Cardiac septum (tissue), 1 donor: Measurements from ENCODE around the gene GFY. TPM values are rescaled to one million over a fixed set of nuclear protein-coding genes. Genes with fewer than 3 reads are reported as not detected.

Experiments used
- DNase-seq: peaks from one replicate; pipeline ENCODE4 v3.0.0-alpha.2; 2020; ENCODE audit warnings: low spot score
- intact Hi-C: fragments of 100-400 bp; cut with DNase I; formaldehyde crosslinking; loops from one replicate; pipeline ENCODE4 v1.14.0; 2022
- long read RNA-seq: library from polyadenylated mRNA; unstranded; transcript quantifications from one replicate; pipeline ENCODE4 v2.0.0, GENCODE V29; 2021
- total RNA-seq: library from RNA; stranded (reverse); fragmentation: NEBNext Ultra II Directional; extraction: Animal tissue kit (Norgen Biotek cat#: 25700); gene quantifications from one replicate; pipeline ENCODE4 v1.2.1, GENCODE V29; 2021
- donor health status: DM: no; HTN: no; CAD: no.

Gene GFY, protein sequence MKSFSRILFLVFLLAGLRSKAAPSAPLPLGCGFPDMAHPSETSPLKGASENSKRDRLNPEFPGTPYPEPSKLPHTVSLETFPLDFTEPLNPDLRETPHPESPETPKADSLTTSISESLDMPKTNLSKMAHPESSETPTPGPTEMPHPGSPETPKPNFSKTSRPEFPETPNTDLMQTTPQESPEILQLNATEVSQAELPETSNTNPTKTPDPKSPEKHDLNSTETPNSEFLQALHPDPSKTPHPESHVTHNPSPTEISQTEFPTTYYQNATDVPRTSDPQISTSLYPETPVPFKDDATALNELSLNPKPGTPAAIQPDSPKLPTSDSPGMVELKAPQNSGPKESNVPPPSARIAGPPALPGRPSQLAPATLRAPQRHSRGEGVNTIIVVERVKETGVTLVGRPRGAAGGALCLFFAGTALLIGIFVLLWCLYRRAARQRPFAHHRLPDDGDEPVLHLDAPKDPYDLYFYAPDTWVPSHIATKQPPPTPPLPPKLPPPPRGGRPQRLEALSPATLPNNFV
- total RNA-seq = not detected
- long read RNA-seq = 0 reads

DNA sequence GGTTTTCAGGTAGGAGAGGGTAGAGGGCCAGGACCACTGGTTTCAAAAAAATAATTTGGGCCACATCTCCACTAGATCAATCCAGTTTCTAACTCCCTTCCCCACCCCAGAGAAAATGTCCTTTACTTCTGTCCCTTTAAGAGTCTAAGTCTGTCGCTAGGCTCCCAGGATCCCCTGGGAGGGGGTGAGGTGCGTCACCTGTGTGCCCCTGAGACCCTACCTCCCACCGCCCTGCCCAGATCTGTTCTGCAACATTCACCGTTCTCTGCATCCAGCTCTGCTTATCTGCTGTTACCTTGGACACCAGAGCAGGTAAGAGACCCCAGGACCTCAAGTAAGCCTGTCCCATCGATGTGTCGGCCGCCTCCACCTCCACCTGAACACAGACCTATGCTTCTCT lies at the start of gene GFY:
Gene GFY, plus strand, starts transcription at position 211 of the 400 bp plus-strand sequence. CDS start 1,043 bp downstream, outside the sequence.
- intact Hi-C loops = no loop called here
- no peak for DNase-seq

- no peak for DNase-seq
- intact Hi-C loops = no loop called here
Observed at GRCh38 chr19:49378512-49378911, 46.7 kb upstream of the GFY start.

DNA sequence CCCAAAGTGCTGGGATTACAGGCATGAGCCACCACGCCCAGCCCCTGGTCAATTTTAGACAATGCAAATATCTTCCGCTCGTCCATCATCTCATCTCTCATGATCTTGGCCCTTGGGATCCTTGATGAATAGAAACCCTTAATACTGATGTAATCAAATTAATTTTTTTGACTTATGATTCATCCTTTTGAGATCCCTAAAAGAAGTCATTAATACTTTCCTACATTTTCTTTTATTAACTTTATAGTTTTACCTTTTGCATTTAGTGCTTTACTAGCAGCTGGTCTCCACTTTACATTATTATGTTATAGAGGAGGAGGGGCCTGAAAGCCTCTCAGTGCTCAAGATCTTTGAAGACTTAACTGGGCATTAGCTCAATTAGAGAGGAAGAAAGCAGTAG lies 44.8 kb upstream of the GFY start:
- intact Hi-C loops = no loop called here

GRCh38 chr19:49382639-49383038 lies 42.5 kb upstream of the GFY start:
- DNase-seq = no peak
- intact Hi-C loops = no loop called here

More for the DNA sequence above, 44.8 kb upstream of the GFY start:
- no peak for DNase-seq

DNA sequence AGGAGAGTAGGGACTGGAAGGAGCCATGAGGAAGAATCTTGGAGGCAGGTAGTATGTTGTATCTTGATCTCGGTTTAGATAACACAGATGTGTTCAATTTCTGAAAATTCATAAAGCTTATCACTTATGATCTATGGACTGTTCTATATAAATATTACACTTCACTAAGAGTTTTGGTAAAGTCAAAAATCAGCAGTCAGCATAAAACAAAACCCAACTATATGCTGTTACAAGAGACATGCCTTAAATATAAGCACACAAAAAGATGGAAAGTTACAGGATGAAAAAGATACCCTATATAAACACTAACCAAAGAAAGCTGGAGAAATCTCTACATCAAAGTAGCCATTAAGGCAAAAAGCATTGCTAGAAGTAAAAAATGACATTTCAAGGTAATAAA lies 41.6 kb upstream of the GFY start:
- intact Hi-C loops = no loop called here
- DNase-seq = no peak

DNA sequence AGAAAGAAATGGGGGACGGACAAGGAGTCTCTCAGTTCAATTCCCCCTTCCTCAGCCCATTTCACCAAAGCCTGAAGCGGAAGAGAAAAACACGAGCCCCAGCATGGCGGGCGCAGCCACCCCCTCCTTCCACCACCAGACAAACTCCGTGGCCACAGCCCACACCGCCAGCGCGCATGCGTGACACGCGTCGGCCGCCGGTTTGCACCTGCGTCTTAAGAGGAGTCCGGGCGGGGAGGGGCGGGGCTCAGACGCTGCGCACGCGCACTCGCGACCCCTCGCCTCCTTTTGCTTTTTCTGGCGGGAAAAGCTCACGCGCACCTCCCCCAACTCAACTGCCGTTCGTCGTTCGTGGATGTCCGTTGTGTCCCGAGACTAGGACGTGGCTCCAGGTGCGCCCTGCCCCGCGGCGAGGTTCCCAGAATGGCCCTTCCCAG lies 37.2 kb upstream of the GFY start, which contains the start of gene KASH5:
Gene KASH5, plus strand, starts transcription at position 314 of the 437 bp plus-strand sequence. CDS start 2,635 bp downstream, outside the sequence.
- intact Hi-C loops = no loop called here
- peak; percentile 90 for DNase-seq

GRCh38 chr19:49389406-49389805 lies 35.8 kb upstream of the GFY start:
- intact Hi-C loops = no loop called here
- no peak for DNase-seq

DNA sequence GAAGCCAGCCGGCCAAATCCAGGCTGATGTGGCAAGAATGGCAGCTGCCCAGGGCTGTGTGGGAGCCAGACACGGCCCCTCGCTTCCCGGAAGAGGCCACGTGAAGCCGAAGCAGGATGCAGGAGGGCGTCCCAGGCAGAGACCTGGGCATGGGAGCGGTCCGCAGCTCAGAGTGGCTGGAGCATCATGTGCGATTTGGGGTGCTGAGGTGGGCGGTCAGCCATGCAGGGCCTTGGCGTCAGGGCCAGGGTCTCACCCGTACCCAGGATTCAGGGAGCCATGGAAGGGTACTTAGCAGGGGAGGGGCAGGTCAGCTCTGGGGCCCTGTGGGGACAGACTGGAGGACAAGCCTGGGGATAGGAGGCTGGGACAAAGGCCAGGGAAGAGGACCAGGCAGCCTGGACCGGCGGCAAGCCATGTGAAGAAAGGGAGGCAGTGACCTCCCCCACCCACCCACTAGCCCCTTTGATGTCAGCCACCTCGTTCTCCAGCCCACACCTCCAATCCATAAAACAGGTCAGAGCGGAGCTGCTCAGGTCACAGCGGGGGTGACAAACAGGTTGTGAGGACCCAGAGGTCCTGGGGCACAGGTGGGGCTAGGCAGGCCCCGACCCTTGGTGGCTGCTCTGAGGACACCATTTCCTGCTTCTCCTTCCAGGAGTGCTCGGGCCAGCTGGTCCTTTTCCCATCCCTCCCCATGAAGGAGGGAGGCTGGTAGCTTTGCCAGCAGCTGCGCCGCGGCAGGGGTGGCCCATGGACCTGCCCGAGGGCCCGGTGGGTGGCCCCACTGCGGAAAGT lies 34.9 kb upstream of the GFY start:
- intact Hi-C loops = no loop called here
- DNase-seq = no peak

DNA sequence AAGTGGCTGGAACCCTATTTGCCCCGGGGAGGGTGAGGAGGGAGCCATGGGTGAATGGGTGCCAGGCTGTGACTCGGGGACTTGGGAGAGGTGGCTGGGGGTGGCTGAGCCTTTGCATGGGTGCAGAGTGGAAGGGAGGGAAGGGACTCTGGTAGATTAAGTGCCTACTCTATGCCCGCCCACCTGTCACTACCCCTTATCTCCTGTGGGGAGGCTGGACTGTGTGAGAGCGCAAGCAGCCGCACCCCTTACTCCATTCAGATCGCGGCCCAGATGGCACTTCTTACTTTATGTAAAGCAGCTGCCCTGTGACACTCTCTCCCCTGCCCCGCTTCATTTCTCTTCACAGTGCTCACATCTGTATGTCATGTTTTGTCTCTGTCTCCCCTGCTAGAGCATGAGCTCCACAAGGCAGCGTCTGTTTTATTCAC lies 34.2 kb upstream of the GFY start:
- DNase-seq = no peak
- intact Hi-C loops = no loop called here

DNA sequence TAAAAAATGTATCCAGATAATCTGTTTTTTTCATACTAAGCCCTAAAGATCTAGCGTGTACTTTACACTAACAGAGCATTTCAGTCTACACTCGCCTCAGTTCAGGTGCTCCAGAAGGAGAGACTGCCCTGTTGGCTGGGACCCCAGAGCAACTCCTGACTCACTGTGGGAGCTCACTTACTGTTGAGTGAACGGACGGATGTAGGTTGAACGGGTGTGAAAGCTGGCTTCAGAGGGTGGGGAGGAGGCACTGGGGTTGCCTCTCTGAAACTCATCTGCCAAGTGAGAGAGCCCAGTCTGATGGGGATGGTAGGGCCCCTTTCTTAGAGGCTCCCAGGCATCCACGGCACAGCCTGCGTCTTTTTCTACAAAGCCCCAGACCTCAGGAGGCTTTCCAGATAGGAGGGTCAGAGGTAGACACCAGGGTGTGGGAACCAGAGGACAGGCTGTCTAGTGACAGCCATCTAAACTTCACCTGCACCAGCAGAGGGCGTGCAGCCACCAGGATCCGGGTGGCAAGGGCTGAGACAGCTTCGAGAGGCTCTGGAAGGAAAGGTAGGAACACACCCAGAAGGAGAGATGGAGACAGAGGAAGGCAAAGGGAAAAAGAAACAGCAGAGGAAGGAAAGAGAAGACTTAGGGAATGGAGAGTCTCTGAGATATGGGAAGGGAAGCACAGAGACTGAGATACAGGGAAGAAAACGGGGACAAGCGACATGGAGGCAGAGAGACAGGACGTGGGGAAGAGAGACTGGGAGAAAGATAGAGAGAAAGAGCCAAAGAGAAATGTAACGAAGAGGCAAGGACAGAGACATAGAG lies 33.4 kb upstream of the GFY start:
- peak; percentile 84 for DNase-seq
- intact Hi-C loops = loop anchor here (1.0 kb wide), 1 partner anchor 52 kb away; no protein-coding TSS in a partner anchor

DNA sequence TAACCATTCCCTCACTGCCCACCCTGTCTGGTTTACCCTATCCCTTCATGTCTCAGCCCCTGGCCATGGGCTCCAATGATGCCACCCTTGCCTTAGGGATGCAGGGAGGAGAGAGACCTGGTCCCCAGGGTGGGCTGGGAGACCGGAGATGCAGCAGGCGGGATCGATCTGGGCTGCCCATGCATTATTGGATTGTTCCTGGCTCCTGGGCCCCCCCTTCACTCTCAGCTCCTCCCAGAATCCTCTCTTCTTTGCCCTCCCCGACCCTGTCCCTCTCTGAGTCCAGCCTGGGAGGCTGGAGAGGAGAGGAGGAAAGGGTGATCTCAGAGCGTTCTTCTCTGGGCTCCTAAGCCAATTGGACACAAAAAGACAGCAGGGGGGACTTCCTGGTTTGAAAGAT lies 31.3 kb upstream of the GFY start:
- intact Hi-C loops = no loop called here
- DNase-seq = no peak

- no peak for DNase-seq
- intact Hi-C loops = no loop called here
Observed at GRCh38 chr19:49395581-49396407, 29.4 kb upstream of the GFY start.

- intact Hi-C loops = no loop called here
- DNase-seq = no peak
Observed at GRCh38 chr19:49396738-49397505, 28.3 kb upstream of the GFY start.

DNA sequence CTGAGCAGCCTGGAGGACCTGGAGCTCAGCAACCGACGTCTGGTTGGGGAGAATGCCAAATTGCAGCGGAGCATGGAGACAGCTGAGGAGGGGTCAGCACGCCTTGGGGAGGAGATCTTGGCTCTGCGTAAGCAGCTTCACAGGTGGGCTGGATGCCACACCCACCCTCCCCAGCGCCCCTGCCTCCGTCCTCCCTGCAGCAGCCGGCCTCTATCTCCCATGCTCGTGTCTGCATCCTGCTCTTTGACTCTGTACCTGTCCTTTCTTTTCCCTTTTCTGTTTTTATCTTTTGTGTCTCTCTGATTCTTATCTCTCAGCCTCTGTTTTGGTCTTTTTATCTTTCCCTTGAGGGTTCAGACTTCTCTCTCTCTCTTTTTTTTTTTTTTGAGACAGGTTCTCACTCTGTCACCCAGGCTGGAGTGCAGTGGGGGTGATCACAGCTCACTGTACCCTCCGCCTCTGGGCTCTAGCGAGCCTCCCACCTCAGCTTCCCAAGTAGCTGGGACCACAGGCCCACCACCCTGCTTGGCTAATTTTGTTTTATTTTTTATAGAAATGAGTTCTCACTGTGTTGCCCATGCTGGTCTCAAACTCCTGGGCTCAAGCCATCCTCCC lies 27.1 kb upstream of the GFY start:
- intact Hi-C loops = no loop called here
- no peak for DNase-seq

GRCh38 chr19:49398931-49399330 lies 26.3 kb upstream of the GFY start:
- intact Hi-C loops = no loop called here
- DNase-seq = no peak

- DNase-seq = no peak
- intact Hi-C loops = no loop called here
Observed at GRCh38 chr19:49400029-49400428, 25.2 kb upstream of the GFY start.

- no peak for DNase-seq
- intact Hi-C loops = no loop called here
Observed at GRCh38 chr19:49403404-49404187, 21.6 kb upstream of the GFY start.
